Activated CD8-positive, alpha-beta memory T cell treated with anti-CD3 and anti-CD28 coated beads for 48 hours (primary cell): ENCODE results near the gene DAB2IP.

Source experiments
- DNase-seq, 3 experiments: peaks; one replicate each; pipeline ENCODE4 v3.0.0-alpha.2; 2020; ENCODE audit warnings: low read depth in 2 of 3, low spot score in 2 of 3

Gene DAB2IP

GRCh38 chr9:121720311-121721057 is 69.0 kb downstream of the DAB2IP start:
- no peak for DNase-seq

- DNase-seq: no peak
Measured at GRCh38 chr9:121721058-121721350, 69.6 kb downstream of the DAB2IP start.

DNA sequence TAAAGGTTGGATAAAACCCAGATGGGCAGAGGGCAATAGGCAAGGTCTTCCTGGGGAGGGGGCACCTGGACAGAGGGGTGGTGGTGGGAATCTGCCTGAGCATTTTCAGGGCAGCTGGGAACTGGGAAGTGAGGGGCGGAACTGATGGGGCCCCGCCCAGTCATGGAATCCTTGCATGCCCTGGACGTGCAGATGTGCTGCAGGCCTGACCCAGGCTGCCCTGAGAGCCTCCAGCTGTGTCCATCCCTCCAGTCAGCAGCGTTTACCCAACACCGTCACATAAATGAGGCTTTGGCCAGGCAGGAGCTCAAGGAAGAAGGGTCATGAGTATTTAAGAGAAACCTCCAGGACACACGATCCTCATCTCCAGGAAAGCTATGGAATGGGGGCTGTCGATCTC is 70.3 kb downstream of the DAB2IP start:
- DNase-seq: no peak

GRCh38 chr9:121725008-121725775 is 73.8 kb downstream of the DAB2IP start:
- DNase-seq: no peak

GRCh38 chr9:121727295-121728020 is 76.0 kb downstream of the DAB2IP start:
- no peak for DNase-seq

GRCh38 chr9:121728916-121729315 is 77.5 kb downstream of the DAB2IP start:
- no peak for DNase-seq

GRCh38 chr9:121729769-121730562 is 78.5 kb downstream of the DAB2IP start:
- DNase-seq: no peak

- DNase-seq: no peak
Measured at GRCh38 chr9:121731090-121731489, 79.7 kb downstream of the DAB2IP start.

GRCh38 chr9:121731919-121732318 is 80.5 kb downstream of the DAB2IP start:
- DNase-seq: no peak

DNA sequence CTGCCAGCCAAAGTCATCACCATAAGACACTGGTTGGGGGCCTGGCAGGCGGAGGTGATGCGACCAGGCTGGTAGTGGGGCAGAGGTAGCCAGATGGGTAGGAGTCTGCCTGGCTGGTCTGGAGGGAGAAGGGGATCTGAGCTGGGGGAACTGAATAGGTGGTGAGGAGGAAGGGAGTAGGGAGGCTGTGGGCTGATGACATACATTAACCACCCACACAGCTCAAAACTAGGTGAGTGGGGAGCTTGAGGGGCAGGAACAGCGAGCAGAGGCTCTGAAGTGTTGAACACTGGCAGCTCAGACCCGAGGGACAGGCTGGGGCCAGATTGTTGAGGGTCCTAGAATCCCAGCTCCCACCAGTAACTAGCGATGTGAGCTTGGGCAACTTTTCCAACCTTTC is 81.0 kb downstream of the DAB2IP start:
- DNase-seq: no peak

- no peak for DNase-seq
Measured at GRCh38 chr9:121732886-121733285, 81.5 kb downstream of the DAB2IP start.

DNA sequence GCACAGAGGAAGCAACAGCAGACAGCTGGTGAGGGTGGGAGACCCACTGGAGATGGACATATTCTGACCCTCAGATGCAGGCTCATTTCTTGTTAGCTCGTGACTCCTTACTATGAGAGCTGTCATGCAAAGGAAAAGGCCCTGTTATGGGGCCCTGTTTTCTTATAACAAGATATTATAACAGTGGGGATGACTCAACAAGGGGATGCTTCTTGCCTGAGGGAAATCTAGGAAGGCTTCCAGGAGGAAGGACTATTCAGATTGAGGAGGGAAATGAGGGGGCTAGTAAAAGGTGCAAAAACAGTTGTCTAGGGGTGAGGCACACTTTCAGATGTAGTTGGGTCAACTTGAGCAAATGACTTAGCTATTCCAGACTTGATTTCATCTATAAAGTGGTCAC is 83.0 kb downstream of the DAB2IP start:
- DNase-seq: no peak

DNA sequence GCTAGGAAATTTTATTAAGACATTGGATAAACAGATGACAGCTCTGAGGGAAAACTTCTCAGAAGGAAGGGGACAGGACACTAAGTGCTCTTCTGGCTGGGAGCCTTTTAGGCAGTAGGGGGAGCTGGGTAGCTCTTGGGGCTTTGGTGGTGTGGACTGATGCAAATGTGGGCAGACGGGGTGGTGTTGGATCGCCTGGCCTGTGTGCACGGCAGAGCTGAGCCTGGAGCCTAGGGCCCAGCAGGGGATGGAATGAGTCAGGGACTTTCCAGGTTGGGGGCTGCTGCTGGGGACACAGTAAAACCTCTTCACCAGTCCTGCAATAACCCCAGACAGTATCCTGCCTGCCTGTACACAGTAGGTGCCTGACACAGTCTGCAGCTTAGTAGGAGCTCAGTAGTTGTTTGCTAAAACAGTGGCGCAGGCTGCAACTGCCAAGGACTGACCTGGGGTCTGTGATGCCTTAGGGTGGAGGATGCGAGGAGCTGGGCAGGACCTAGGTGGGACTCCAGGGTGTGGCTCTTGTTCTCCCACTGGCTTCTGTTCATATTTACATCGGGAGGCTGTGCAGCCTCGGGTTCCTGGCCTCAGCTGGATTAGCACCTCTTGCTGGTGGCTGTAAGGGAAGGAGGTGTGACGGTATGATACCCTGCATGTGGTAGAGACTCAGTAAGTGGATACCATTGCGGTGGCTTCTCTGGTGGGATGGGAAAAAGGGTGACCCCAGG is 83.8 kb downstream of the DAB2IP start:
- DNase-seq: no peak

GRCh38 chr9:121735793-121736770 is 84.6 kb downstream of the DAB2IP start:
- no peak for DNase-seq

GRCh38 chr9:121736934-121737462 is 85.6 kb downstream of the DAB2IP start:
- DNase-seq: no peak

DNA sequence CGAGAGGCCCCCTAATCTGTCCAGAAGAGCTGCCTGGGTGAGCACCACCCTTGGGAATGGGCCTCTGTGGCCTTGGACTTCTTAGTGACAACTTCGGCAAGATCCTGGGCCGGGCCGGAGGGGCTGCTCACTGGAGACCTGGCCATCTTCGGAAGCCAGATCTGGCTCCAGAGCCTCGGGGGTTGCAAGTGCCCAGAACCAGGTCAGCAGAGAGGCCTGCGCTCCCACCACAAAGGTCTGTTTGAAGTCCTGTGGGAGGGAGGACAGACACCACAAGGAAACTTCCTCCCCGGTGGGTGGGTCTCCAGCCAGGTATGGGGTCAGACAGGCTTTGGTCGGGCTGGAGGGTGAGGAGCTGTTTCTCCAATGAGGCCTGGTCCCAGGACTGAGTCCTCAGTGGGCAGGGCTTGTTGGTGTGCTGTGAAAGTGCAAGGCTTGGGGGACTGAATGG is 86.1 kb downstream of the DAB2IP start:
- no peak for DNase-seq

DNA sequence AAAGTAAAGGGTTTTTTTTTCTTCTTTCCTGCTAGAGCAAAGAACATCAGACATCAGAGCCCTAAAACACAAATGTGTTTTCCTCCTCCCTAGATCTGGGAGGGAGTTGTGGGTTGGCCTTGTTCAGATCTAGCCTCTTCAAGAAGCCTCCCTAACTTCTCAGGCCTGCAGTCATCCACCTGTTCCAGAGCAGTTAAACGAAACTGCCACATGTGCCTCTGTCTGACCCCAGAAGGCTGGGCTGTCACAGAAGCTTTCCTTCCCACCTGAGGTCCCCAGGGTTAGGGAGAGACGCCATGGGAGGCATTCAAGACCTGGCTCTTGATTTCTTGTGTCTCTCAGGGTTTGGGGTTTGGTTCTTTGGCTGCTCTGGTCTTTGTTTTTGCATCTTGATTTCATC is 87.0 kb downstream of the DAB2IP start:
- no peak for DNase-seq

DNA sequence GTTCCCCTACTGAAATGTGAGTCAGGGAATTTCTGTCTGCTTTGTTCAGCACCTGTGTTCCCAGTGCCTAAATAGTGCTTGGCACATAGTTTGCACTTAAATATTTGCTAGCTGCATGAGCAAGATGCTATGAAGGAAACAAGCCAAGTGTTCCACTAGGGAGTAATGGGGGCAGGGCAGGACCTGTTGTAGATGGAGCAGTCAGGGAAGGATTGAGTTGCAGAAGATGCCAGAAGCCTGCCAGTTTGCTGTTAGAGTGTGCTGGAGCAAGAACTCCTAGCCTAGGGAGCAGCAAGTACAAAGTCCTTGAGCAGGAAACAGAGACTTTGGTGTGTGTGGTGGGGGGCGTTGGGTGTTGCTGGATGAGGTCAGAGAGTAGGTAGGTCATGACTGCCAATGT is 87.5 kb downstream of the DAB2IP start:
- DNase-seq: no peak

- no peak for DNase-seq
Measured at GRCh38 chr9:121739971-121740370, 88.5 kb downstream of the DAB2IP start.
